Panc1 (cell line): ENCODE data around the gene ARHGEF7. TPM values are rescaled to one million over a fixed set of nuclear protein-coding genes. Genes with fewer than 3 reads are reported as not detected.

ENCODE experiments used
- ATAC-seq: fragments of 200-7000 bp; cut with Tn5 transposase; 2 replicates; pipeline ENCODE4 v1.9.1; 2020; ENCODE audit warnings: mild to moderate bottlenecking, moderate library complexity
- BruUV-seq: library from RNA; stranded (reverse); fragments of 400-500 nt; replicated peaks from 2 replicates; lab custom pipeline; 2021; lab: Mats Ljungman, UMichigan
- CTCF ChIA-PET: fragments of 300-600 bp; sonication (Branson Sonifier 250); formaldehyde crosslinking; loops from one replicate; lab custom pipeline; 2022; ENCODE audit warnings: antibody characterized with exemption; lab: Charles Lee
- POLR2A ChIA-PET: fragments of 300-600 bp; sonication (Branson Sonifier 250); formaldehyde crosslinking; loops from one replicate; lab custom pipeline; 2022; ENCODE audit warnings: antibody characterized with exemption; lab: Charles Lee
- DNase-seq: peaks from one replicate; pipeline ENCODE4 v3.0.0-alpha.2; 2010; ENCODE audit warnings: low read depth, low spot score
- H3K27ac ChIP-seq: 2 replicates; pipeline ENCODE4 v1.5.1; 2011; ENCODE audit warnings: mild to moderate bottlenecking, low read length, inconsistent platforms
- H3K27me3 ChIP-seq: fragments of 200-500 bp; sonication (Bioruptor generic); 2 replicates; pipeline ENCODE4 v1.6.0; 2014; ENCODE audit warnings: low read length, inconsistent platforms; ENCODE audit not compliant: control insufficient read depth, insufficient read depth
- H3K36me3 ChIP-seq: fragments of 200-500 bp; sonication (Bioruptor generic); 2 replicates; pipeline ENCODE4 v1.5.1; 2014; ENCODE audit warnings: inconsistent platforms, mild to moderate bottlenecking, low read length, moderate library complexity; ENCODE audit not compliant: control insufficient read depth, insufficient read depth
- H3K4me1 ChIP-seq: 2 replicates; pipeline ENCODE4 v1.5.1; 2011; ENCODE audit warnings: inconsistent platforms, mild to moderate bottlenecking, low read length, moderate library complexity; ENCODE audit not compliant: control insufficient read depth, insufficient read depth
- H3K4me3 ChIP-seq, 2 experiments: 2 replicates each; pipeline ENCODE4 v1.5.1; 2011 to 2012; ENCODE audit warnings: low read depth in 2 of 2, low read length in 2 of 2, mild to moderate bottlenecking in 2 of 2, inconsistent platforms in 1 of 2, moderate library complexity in 1 of 2
- H3K9me3 ChIP-seq: fragments of 200-500 bp; sonication (Bioruptor generic); 2 replicates; pipeline ENCODE4 v1.5.1; 2014; ENCODE audit warnings: low read depth, mild to moderate bottlenecking, inconsistent platforms, low read length, moderate library complexity; ENCODE audit not compliant: control insufficient read depth, insufficient read depth
- POLR2AphosphoS5 ChIP-seq: IDR thresholded peaks from 2 replicates; pipeline ENCODE4 v1.6.1; 2012; ENCODE audit warnings: mild to moderate bottlenecking, low read depth, low read length, moderate library complexity
- SIN3A ChIP-seq: IDR thresholded peaks from 2 replicates; pipeline ENCODE4 v1.6.1; 2012; ENCODE audit warnings: low read depth, mild to moderate bottlenecking, low read length, moderate library complexity, borderline replicate concordance; ENCODE audit not compliant: insufficient read depth
- TCF7L2 ChIP-seq: IDR thresholded peaks from 2 replicates; pipeline ENCODE4 v1.6.1; 2011; ENCODE audit warnings: mild to moderate bottlenecking, low read depth, low read length, inconsistent platforms
- in situ Hi-C: cut with HindIII; loops from 2 replicates; pipeline ENCODE4 v1.10.0; 2016; ENCODE audit warnings: low sequenced_read_pairs, low pct_unique_long_range_greater_than_20kb
- intact Hi-C: fragments of 100-400 bp; cut with micrococcal nuclease; formaldehyde crosslinking; loops from one replicate; pipeline ENCODE4 v1.10.0; 2022; ENCODE audit not compliant: unreplicated experiment
- total RNA-seq: library from RNA; stranded (reverse); gene quantifications from one replicate; pipeline ENCODE4 v1.2.1, GENCODE V29; 2021; ENCODE audit not compliant: unreplicated experiment
- TF ChIP-seq, protein P1 (sequence below), 2 experiments: IDR thresholded peaks; 2 replicates each; pipeline ENCODE4 v1.6.1; 2011 to 2012; ENCODE audit warnings: low read depth in 2 of 2, control low read depth in 1 of 2, low read length in 1 of 2, mild to moderate bottlenecking in 1 of 2, moderate library complexity in 1 of 2; ENCODE audit not compliant: insufficient read depth in 1 of 2
- TF ChIP-seq, protein P2 (sequence below): fragments of 450-650 bp; IDR thresholded peaks from 2 replicates; pipeline ENCODE4 v1.5.1; 2017; ENCODE audit warnings: mild to moderate bottlenecking

Gene ARHGEF7
- total RNA-seq, 1 experiment from 2014 or later, result 36.4 TPM

- Histone ChIP-seq H3K36me3 (no peaks in the 10 kb centered on the region), H3K4me1 (no peaks in the 10 kb centered on the region), H3K9me3 (no peaks in the 10 kb centered on the region), H3K27ac (no peak overlapping the region), H3K27me3 (no peaks in the 10 kb centered on the region; the same call in 1 of the 2 replicates), H3K4me3 (no peak overlapping the region)
- no TSS peak for BruUV-seq
- ATAC-seq, result no peak
- CTCF ChIA-PET, result no interaction called here
- intact Hi-C loops (no loop called here), in situ Hi-C loops (no loop called here)
- TF ChIP-seq SIN3A (no peak), POLR2AphosphoS5 (no peak), TCF7L2 (no peak)
- TF ChIP-seq, protein P1, sequence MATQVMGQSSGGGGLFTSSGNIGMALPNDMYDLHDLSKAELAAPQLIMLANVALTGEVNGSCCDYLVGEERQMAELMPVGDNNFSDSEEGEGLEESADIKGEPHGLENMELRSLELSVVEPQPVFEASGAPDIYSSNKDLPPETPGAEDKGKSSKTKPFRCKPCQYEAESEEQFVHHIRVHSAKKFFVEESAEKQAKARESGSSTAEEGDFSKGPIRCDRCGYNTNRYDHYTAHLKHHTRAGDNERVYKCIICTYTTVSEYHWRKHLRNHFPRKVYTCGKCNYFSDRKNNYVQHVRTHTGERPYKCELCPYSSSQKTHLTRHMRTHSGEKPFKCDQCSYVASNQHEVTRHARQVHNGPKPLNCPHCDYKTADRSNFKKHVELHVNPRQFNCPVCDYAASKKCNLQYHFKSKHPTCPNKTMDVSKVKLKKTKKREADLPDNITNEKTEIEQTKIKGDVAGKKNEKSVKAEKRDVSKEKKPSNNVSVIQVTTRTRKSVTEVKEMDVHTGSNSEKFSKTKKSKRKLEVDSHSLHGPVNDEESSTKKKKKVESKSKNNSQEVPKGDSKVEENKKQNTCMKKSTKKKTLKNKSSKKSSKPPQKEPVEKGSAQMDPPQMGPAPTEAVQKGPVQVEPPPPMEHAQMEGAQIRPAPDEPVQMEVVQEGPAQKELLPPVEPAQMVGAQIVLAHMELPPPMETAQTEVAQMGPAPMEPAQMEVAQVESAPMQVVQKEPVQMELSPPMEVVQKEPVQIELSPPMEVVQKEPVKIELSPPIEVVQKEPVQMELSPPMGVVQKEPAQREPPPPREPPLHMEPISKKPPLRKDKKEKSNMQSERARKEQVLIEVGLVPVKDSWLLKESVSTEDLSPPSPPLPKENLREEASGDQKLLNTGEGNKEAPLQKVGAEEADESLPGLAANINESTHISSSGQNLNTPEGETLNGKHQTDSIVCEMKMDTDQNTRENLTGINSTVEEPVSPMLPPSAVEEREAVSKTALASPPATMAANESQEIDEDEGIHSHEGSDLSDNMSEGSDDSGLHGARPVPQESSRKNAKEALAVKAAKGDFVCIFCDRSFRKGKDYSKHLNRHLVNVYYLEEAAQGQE (IDR thresholded peaks at IDR 0.05; ENCODE audit: insufficient read depth in 1 of 2, low read depth in 2 of 2, low read length in 1 of 2), result no peak
- TF ChIP-seq, protein P2, sequence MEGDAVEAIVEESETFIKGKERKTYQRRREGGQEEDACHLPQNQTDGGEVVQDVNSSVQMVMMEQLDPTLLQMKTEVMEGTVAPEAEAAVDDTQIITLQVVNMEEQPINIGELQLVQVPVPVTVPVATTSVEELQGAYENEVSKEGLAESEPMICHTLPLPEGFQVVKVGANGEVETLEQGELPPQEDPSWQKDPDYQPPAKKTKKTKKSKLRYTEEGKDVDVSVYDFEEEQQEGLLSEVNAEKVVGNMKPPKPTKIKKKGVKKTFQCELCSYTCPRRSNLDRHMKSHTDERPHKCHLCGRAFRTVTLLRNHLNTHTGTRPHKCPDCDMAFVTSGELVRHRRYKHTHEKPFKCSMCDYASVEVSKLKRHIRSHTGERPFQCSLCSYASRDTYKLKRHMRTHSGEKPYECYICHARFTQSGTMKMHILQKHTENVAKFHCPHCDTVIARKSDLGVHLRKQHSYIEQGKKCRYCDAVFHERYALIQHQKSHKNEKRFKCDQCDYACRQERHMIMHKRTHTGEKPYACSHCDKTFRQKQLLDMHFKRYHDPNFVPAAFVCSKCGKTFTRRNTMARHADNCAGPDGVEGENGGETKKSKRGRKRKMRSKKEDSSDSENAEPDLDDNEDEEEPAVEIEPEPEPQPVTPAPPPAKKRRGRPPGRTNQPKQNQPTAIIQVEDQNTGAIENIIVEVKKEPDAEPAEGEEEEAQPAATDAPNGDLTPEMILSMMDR, result no peak
- POLR2A ChIA-PET, result no interaction called here
- DNase-seq, result no peak
Observed at GRCh38 chr13:111130116-111130508, 15.0 kb downstream of the ARHGEF7 start.

DNA sequence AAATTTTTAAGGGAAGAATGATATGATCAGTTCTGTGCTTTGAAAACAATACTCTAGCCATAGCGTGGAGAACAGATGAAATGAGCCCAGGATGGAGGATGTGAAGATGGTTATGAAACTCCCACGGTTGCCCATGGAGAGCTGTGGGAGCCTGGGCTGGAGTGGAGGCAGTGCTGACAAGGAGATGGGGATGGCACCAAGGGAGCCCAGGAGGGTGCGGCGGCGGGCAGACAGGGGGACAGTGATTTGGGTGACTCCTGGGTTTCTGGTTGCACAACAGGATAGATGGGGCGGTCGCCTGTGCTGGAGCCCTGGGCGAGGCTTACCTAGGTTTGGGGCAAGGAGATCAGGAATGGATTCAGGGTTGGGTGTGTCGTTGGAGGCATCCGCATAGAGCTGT is 15.9 kb downstream of the ARHGEF7 start:
- Histone ChIP-seq H3K4me1 (no peaks in the 10 kb centered on the region), H3K36me3 (no peaks in the 10 kb centered on the region), H3K27ac (no peak overlapping the region), H3K9me3 (no peaks in the 10 kb centered on the region), H3K4me3 (no peak overlapping the region), H3K27me3 (no peaks in the 10 kb centered on the region; the same call in 1 of the 2 replicates)
- TF ChIP-seq TCF7L2, result no peak
- no peak for TF ChIP-seq POLR2AphosphoS5
- TF ChIP-seq, protein P1 (IDR thresholded peaks at IDR 0.05; ENCODE audit: insufficient read depth in 1 of 2, low read depth in 2 of 2, low read length in 1 of 2), result no peak
- TF ChIP-seq SIN3A, result no peak
- TF ChIP-seq, protein P2, result no peak
- CTCF ChIA-PET, result no interaction called here
- no peak for DNase-seq
- intact Hi-C loops (no loop called here), in situ Hi-C loops (no loop called here)
- BruUV-seq, result no TSS peak
- POLR2A ChIA-PET, result no interaction called here
- ATAC-seq, result no peak
